ENCODE data around the gene BARHL2. TPM values are rescaled to one million over a fixed set of nuclear protein-coding genes. Genes with fewer than 3 reads are reported as not detected.

Gene BARHL2
- total RNA-seq, 1 experiment from 2014 or later = not detected

DNA sequence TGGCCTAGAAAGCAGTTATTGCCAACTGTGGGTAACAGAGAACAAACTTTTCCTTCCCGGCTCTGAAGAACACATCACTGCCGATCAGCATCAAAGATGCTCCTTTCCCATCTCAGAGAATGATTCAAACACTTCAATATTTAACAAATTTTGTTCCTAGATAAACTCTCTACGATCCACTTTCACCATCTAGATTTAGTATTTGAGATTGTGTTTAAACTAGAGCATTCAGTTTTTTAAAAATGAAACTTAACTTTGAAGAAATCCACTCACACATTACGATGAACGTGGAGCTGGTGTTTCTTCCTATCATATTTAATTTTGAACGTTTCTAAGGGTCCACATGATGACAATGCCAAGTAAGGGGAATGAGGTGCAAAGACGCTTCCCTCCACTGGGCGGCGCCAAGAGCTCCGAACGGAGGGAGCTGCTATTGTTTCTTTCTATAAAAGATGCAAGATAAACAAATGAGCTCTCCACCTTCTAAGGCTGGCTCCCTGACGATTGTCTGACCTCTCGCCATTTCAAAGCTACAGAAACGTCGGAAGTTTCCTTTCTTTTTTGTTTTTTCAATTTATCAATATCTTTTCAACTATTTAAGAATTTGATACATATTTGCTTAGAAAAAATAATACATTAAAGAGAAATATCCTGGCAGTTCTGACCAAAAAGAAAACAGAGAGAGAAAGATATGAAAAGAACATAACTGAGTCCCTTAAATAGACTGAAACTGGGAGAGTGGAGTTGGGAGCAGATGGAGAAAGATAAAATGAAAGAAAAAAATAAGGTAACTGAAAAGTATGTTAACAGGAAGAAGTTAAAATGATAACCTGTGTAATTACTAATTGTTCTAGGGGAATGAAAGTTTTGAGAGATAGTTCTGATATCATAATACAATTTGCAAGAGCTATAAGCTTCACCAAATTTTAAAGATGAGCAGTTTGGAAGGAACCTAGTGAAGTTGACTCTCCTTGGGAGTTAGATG is 4.4 kb upstream of the BARHL2 start:
- CTCF ChIA-PET = interaction anchor here (0.6 to 2.2 kb wide), 32 partner anchors 10 to 675 kb away, joined by 3 to 57 read pairs (median 4); no protein-coding TSS in a partner anchor
- POLR2A ChIA-PET = no interaction called here
- H3K27me3 ChIP-seq (ENCODE audit: insufficient read depth, low read length) = no peaks in the 10 kb centered on the region

More for the DNA sequence above, 4.4 kb upstream of the BARHL2 start:
- Histone ChIP-seq H3K4me2 (ENCODE audit: low read length) (peak overlapping the region; percentile 48), H3K4me1 (ENCODE audit: control insufficient read depth in 1 of 2, insufficient read depth in 2 of 2, low read length in 2 of 2) (peaks cover 0 to 5% of the 10 kb centered on the region in 2 experiments; a peak in 1 of 4 replicates), H3K9me3 (ENCODE audit: control insufficient read depth in 1 of 2, insufficient read depth in 1 of 2, low read depth in 1 of 2, low read length in 2 of 2) (no peaks in the 10 kb centered on the region), H3K9me2 (ENCODE audit: insufficient read depth) (no peaks in the 10 kb centered on the region), H2AFZ (ENCODE audit: low read depth, low read length, poor library complexity, severe bottlenecking) (peak overlapping the region; percentile 94), H3K79me2 (ENCODE audit: insufficient read depth, low read length) (no peaks in the 10 kb centered on the region), H3K9ac (ENCODE audit: low read length) (no peak overlapping the region), H4K20me1 (ENCODE audit: insufficient read depth) (no peaks in the 10 kb centered on the region), H3K36me3 (ENCODE audit: control insufficient read depth in 1 of 2, insufficient read depth in 2 of 2, low read length in 2 of 2) (no peaks in the 10 kb centered on the region), H3K4me3 (replicated peaks in 1 of 2; ENCODE audit: low read depth in 1 of 2, low read length in 2 of 2) (no peak overlapping the region), H3K27ac (ENCODE audit: low read depth, low read length) (no peak overlapping the region)
- TF ChIP-seq SP1 (IDR thresholded peaks at IDR 0.05; ENCODE audit: low read depth) (no peak), RAD21 (IDR thresholded peaks at IDR 0.05; ENCODE audit: low read depth) (peak; percentile 81), ZNF274 (IDR thresholded peaks at IDR 0.05; ENCODE audit: low read depth, low read length) (no peak), REST (IDR thresholded peaks at IDR 0.05; ENCODE audit: low read depth) (no peak), SRF (IDR thresholded peaks at IDR 0.05; ENCODE audit: low read depth) (peak; percentile 23; the same call in 1 of the 2 replicates)
- TF ChIP-seq, protein P1, sequence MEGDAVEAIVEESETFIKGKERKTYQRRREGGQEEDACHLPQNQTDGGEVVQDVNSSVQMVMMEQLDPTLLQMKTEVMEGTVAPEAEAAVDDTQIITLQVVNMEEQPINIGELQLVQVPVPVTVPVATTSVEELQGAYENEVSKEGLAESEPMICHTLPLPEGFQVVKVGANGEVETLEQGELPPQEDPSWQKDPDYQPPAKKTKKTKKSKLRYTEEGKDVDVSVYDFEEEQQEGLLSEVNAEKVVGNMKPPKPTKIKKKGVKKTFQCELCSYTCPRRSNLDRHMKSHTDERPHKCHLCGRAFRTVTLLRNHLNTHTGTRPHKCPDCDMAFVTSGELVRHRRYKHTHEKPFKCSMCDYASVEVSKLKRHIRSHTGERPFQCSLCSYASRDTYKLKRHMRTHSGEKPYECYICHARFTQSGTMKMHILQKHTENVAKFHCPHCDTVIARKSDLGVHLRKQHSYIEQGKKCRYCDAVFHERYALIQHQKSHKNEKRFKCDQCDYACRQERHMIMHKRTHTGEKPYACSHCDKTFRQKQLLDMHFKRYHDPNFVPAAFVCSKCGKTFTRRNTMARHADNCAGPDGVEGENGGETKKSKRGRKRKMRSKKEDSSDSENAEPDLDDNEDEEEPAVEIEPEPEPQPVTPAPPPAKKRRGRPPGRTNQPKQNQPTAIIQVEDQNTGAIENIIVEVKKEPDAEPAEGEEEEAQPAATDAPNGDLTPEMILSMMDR (IDR thresholded peaks at IDR 0.05 in 2 of 3, conservative IDR thresholded peaks at IDR 0.05 in 1 of 3; ENCODE audit: borderline replicate concordance in 1 of 3, insufficient read depth in 1 of 3, low read depth in 2 of 3, low read length in 2 of 3) = peak; percentile 83 to 93 (median 92)
- DNase-seq (ENCODE audit: low read depth, low spot score) (peak; percentile 52), ATAC-seq (peak; percentile 94)
- RAD21 ChIA-PET (ENCODE audit: low non-redundant PET in 1 of 2, low total read pairs in 2 of 2, uncharacterized antibody in 2 of 2, unreplicated experiment in 2 of 2) = interaction anchor here (0.7 to 2.1 kb wide), 4 partner anchors 143 to 444 kb away, joined by 3 to 13 read pairs (median 7); no protein-coding TSS in a partner anchor
- intact Hi-C loops (cut with micrococcal nuclease) = loop anchor here (1.0 to 10.0 kb wide), 6 partner anchors 130 to 587 kb away; partner anchors contain the start of gene ZNF644
- no TSS peak for BruUV-seq (replicated peaks)
